BLaER1 treated with 17β-estradiol and CSF1 and Interleukin-3, amounts not matched to agents 10 nM and 100 nM (cell line): Measurements from ENCODE around the gene DCDC1.

Source experiments
- H3K27ac ChIP-seq, 11 experiments: shearing (Covaris generic); formaldehyde crosslinking; 2 replicates each; pipeline ENCODE4 v1.8.1; 2022
- H3K27me3 ChIP-seq, 11 experiments: shearing (Covaris generic); formaldehyde crosslinking; 2 replicates each; pipeline ENCODE4 v1.8.1; 2022
- H3K36me3 ChIP-seq, 11 experiments: shearing (Covaris generic); formaldehyde crosslinking; 2 replicates each; pipeline ENCODE4 v1.8.1; 2022
- H3K4me1 ChIP-seq, 10 experiments: shearing (Covaris generic); formaldehyde crosslinking; 2 replicates each; pipeline ENCODE4 v1.8.1; 2022
- H3K4me2 ChIP-seq, 11 experiments: shearing (Covaris generic); formaldehyde crosslinking; 2 replicates each; pipeline ENCODE4 v1.8.1; 2022
- H3K4me3 ChIP-seq, 10 experiments: shearing (Covaris generic); formaldehyde crosslinking; 2 replicates each; pipeline ENCODE4 v1.8.1; 2022
- H3K9ac ChIP-seq, 11 experiments: shearing (Covaris generic); formaldehyde crosslinking; 2 replicates each; pipeline ENCODE4 v1.8.1; 2022
- H3K9me3 ChIP-seq, 11 experiments: shearing (Covaris generic); formaldehyde crosslinking; replicated peaks in 1 of 11; 2 replicates each; pipeline ENCODE4 v1.8.1; 2022
- H4K20me1 ChIP-seq, 11 experiments: shearing (Covaris generic); formaldehyde crosslinking; 2 replicates each; pipeline ENCODE4 v1.8.1; 2022
- Cebpa-rat ChIP-seq, 11 experiments: shearing (Covaris generic); IDR thresholded peaks; 2 replicates each; pipeline ENCODE4 v1.8.1; 2022

DCDC1 gene

DNA sequence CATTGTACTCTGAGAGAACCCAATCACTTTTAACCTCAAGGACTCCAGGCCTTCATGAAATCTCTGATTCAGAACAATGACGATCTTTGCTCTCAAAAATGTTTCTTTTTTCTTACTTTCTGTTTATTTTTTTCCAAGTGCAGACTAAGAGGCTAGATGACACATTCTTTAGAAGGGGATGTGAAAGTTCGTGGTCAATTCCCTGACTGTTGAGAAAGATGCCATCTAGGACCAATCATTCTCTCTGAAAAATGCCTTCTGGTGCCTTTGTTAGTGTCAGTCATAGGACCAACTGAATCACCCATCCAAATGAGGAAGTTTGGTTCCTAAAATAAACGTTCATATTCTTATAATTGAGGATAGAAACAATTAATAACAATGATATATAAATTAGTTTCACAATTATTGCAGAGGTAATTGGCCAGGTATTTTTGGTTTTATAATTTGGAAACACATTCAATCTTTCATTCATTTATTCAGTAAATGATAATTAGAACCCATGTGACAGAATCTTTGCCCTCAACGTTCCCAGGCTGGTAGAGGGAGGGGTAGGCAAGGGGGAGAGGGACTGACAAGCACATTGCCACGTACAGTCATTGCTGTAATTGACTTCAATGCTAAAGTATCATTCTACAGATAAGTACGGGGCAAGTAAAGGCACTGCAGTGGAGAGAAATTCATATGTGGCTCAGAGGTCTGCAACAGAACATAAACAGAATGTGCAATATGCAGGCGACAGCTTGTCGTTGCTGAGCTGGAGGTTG lies 450.0 kb downstream of the DCDC1 start:
- peaks cover 12 to 59% (median 27%) of the 10 kb centered on the region in 10 experiments; a peak in 19 of 20 replicates for H3K4me1 ChIP-seq
- peak overlapping the region; percentile 30 to 87 (median 73); a peak in 21 of 22 replicates for H3K4me2 ChIP-seq
- H3K36me3 ChIP-seq, result no peaks in the 10 kb centered on the region
- peak overlapping the region in 10 of 11 experiments; percentile 24 to 79 (median 68); a peak in 18 of 22 replicates for H3K9ac ChIP-seq
- H3K9me3 ChIP-seq, result no peaks in the 10 kb centered on the region
- TF ChIP-seq Cebpa-rat (IDR thresholded peaks at IDR 0.05), result peak in 5 of 11 experiments; percentile 20 to 69 (median 61); a peak in 7 of 22 replicates
- peak overlapping the region; percentile 33 to 93 (median 85); a peak in 21 of 22 replicates for H3K27ac ChIP-seq
- H4K20me1 ChIP-seq, result no peaks in the 10 kb centered on the region
- H3K27me3 ChIP-seq, result no peaks in the 10 kb centered on the region
- peak overlapping the region in 4 of 10 experiments; percentile 6 to 29 (median 16); a peak in 3 of 20 replicates for H3K4me3 ChIP-seq

DNA sequence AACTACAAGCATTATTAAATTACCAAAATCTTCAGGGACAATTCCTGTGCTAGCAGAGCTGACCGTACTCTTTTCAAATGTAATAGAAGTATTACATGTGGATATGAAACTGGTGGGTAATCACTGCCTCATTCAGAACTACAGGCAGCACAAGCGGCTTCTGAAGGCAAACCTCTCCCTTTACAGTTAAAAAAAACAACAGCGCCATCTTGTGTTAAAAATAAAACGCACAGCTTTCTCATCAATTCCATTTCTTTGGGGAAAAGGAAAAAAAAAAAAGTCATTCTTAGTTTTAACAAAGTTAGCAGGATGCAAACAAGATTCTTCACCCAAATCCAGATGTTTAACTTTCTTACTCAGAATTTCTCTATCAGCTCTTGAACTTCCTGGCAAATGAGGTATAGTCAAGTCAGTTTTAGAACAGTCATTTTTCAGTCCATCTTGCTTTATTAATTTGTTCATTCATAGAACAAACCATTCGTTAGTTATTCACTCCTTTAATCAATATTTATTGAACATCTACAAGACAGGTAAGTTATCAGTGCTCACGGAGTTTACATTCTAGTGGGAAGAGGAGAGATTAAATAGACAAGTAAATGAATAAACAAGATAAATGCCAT lies 451.6 kb downstream of the DCDC1 start:
- Histone ChIP-seq H3K4me1 (peaks cover 12 to 53% (median 27%) of the 10 kb centered on the region in 10 experiments; a peak in 19 of 20 replicates), H4K20me1 (no peaks in the 10 kb centered on the region), H3K9ac (peak overlapping the region in 5 of 11 experiments; percentile 59 to 79 (median 76); a peak in 7 of 22 replicates), H3K36me3 (no peaks in the 10 kb centered on the region), H3K27ac (peak overlapping the region in 9 of 11 experiments; percentile 66 to 93 (median 87); a peak in 16 of 22 replicates), H3K27me3 (no peaks in the 10 kb centered on the region), H3K9me3 (no peaks in the 10 kb centered on the region), H3K4me2 (peak overlapping the region in 5 of 11 experiments; percentile 69 to 83 (median 76); a peak in 8 of 22 replicates), H3K4me3 (no peak overlapping the region)
- no peak for TF ChIP-seq Cebpa-rat (IDR thresholded peaks at IDR 0.05)

DNA sequence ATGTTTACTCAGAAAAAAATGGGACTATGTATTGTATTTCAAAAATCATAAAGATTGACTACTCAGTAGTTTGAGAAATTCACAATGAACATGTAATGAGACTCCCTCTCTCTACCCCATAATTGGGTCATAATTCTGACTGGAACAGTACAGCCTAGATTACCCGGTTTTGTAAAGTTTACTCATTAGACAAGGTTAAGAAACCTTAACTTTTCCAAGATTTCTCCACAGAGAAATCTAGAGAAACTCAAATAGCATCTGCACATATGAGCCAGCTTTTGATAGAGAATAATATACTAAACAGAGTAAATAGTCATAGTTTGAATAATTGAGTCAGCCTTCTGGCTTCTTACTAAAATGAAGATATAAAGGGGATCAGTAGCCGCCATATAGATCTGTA lies 452.3 kb downstream of the DCDC1 start:
- no peaks in the 10 kb centered on the region for H4K20me1 ChIP-seq
- H3K4me2 ChIP-seq, result peak overlapping the region in 2 of 11 experiments; percentile 58 to 59; a peak in 5 of 22 replicates
- H3K36me3 ChIP-seq, result no peaks in the 10 kb centered on the region
- H3K27ac ChIP-seq, result peak overlapping the region in 2 of 11 experiments; percentile 6; a peak in 1 of 22 replicates
- no peak overlapping the region; a peak in 1 of 22 replicates for H3K9ac ChIP-seq
- no peak overlapping the region for H3K4me3 ChIP-seq
- H3K4me1 ChIP-seq, result peaks cover 12 to 48% (median 27%) of the 10 kb centered on the region in 10 experiments; a peak in 19 of 20 replicates
- no peaks in the 10 kb centered on the region for H3K27me3 ChIP-seq
- no peak for TF ChIP-seq Cebpa-rat (IDR thresholded peaks at IDR 0.05)
- H3K9me3 ChIP-seq, result no peaks in the 10 kb centered on the region

DNA sequence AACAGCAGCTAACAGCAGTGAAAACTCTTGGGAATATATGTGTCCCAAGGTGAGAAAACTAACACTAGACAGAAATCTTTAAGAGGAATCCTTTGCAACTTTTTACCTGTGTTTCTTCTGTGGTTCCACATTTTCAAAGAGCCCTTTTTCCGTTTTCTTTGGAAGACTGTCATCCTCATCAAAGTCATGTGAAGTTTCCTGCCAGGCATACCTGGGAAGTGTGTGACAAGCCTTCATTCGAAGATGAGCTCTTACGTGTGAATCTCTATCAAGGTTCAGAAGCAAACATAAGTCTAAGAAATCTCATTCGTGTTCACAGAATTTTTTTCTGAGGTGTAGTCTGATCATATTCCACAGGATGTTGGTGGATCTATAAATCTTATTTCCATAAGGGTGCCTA lies 452.8 kb downstream of the DCDC1 start:
- Histone ChIP-seq H3K4me3 (no peak overlapping the region), H3K27ac (no peak overlapping the region), H3K27me3 (no peaks in the 10 kb centered on the region), H3K4me2 (no peak overlapping the region), H3K4me1 (peaks cover 12 to 43% (median 26%) of the 10 kb centered on the region in 10 experiments; a peak in 19 of 20 replicates), H3K36me3 (no peaks in the 10 kb centered on the region), H4K20me1 (no peaks in the 10 kb centered on the region), H3K9ac (no peak overlapping the region), H3K9me3 (no peaks in the 10 kb centered on the region)
- no peak for TF ChIP-seq Cebpa-rat (IDR thresholded peaks at IDR 0.05)

DNA sequence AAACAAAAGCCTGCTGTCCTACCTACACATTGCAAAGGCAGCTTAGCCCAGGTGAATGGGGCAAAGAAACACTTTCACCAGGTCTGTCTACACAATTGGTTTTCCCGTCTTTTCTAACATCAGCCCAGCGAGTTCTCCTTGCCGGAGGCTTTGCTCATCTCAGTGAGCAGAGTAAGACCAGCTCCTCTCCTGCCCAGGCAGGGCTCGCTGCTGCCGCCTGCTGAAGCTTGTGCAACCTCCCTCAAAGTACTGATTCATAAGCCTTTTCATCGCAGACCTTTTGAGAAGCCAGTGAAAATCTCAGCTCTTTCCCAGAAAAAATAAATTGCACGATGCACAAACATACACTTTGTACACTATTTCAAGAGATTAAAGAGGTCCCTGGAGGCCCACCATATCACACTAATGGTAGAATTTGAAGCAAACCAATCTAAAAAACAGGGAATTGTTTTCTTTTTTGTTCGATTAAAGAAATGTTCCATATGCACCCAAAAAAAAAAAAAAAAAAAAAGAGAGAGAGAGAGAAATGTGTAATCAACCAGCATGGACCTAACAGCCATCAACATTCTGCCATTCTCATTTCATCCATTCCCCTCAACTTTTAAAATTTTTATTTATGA lies 455.3 kb downstream of the DCDC1 start:
- no peaks in the 10 kb centered on the region for H4K20me1 ChIP-seq
- H3K4me2 ChIP-seq, result no peak overlapping the region
- no peaks in the 10 kb centered on the region for H3K27me3 ChIP-seq
- no peak overlapping the region for H3K27ac ChIP-seq
- no peak overlapping the region for H3K4me3 ChIP-seq
- H3K4me1 ChIP-seq, result peaks cover 6 to 20% (median 13%) of the 10 kb centered on the region in 10 experiments; a peak in 15 of 20 replicates
- H3K36me3 ChIP-seq, result no peaks in the 10 kb centered on the region
- TF ChIP-seq Cebpa-rat (IDR thresholded peaks at IDR 0.05), result no peak
- no peaks in the 10 kb centered on the region for H3K9me3 ChIP-seq
- no peak overlapping the region for H3K9ac ChIP-seq

DNA sequence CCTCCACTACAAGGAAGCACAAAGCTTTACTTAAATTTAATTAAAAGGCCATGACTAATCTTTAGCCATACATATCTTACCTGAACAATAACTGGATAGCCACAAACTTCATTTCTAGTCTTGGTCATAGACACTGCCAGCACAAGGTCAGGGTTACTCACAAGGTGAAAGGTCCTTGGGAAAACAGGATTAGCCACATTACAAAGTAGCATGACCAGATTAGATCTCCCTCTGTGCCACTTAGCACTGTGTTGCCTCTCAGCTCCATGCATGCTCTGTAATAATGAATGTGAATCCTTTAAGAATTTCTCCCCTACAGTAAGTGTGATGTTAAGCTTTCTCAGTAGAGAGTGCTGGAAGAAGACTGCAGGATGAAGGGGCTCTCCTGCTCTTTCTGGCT lies 458.3 kb downstream of the DCDC1 start:
- H3K4me2 ChIP-seq, result no peak overlapping the region

DNA sequence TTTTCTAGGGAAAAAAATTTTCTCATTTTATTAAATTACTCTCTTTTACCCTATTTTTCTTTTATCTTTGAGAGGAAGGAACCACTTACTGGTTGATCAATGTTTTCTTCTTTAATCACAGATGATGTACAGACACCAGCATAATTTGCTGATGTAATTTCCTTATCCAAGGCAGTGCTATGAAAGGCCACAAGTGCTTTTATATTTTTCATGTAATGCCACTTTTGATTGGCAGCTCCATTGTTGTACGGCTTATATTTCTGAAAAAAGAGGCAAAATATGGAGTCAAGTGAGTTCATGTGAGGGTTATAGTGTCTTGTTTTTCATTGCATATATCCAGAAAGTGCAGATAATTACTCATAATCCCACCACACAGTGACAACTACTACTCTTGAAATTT lies 460.7 kb downstream of the DCDC1 start:
- no peaks in the 10 kb centered on the region for H3K36me3 ChIP-seq
- H3K4me3 ChIP-seq, result no peak overlapping the region
- no peak overlapping the region for H3K27ac ChIP-seq
- H3K9ac ChIP-seq, result no peak overlapping the region
- H4K20me1 ChIP-seq, result no peaks in the 10 kb centered on the region
- TF ChIP-seq Cebpa-rat (IDR thresholded peaks at IDR 0.05), result no peak
- no peaks in the 10 kb centered on the region for H3K4me1 ChIP-seq
- H3K4me2 ChIP-seq, result no peak overlapping the region
- H3K27me3 ChIP-seq, result no peaks in the 10 kb centered on the region
- no peaks in the 10 kb centered on the region for H3K9me3 ChIP-seq

More for the DNA sequence above, 458.3 kb downstream of the DCDC1 start:
- TF ChIP-seq Cebpa-rat (IDR thresholded peaks at IDR 0.05), result no peak
- H3K9me3 ChIP-seq, result no peaks in the 10 kb centered on the region
- H3K27me3 ChIP-seq, result no peaks in the 10 kb centered on the region
- no peaks in the 10 kb centered on the region for H4K20me1 ChIP-seq
- no peak overlapping the region for H3K4me3 ChIP-seq
- H3K36me3 ChIP-seq, result no peaks in the 10 kb centered on the region
- H3K4me1 ChIP-seq, result no peaks in the 10 kb centered on the region
- no peak overlapping the region for H3K9ac ChIP-seq
- H3K27ac ChIP-seq, result no peak overlapping the region

DNA sequence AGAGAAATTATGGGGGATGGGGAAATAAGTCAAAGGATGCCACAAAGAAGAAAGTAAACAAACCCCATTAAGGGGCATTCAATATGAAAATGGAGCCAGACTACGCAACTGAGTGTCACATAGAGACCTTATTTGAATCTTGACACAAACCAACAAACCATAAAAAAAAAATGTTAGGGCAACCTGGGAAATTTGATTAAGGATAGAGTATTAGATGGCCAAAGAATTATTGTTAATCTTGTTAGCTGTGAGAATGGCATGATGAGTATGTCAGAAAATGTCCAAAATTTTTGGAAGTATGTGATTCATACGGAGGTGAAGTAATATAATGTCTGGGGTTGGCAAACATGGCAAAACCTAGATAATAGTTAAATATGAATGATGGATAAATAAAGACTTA lies 461.3 kb downstream of the DCDC1 start:
- no peak overlapping the region for H3K4me3 ChIP-seq
- H4K20me1 ChIP-seq, result no peaks in the 10 kb centered on the region
- H3K4me1 ChIP-seq, result no peaks in the 10 kb centered on the region
- no peaks in the 10 kb centered on the region for H3K9me3 ChIP-seq
- no peak overlapping the region for H3K9ac ChIP-seq
- no peak overlapping the region for H3K4me2 ChIP-seq
- no peaks in the 10 kb centered on the region for H3K36me3 ChIP-seq
- H3K27me3 ChIP-seq, result no peaks in the 10 kb centered on the region
- no peak for TF ChIP-seq Cebpa-rat (IDR thresholded peaks at IDR 0.05)
- H3K27ac ChIP-seq, result no peak overlapping the region

DNA sequence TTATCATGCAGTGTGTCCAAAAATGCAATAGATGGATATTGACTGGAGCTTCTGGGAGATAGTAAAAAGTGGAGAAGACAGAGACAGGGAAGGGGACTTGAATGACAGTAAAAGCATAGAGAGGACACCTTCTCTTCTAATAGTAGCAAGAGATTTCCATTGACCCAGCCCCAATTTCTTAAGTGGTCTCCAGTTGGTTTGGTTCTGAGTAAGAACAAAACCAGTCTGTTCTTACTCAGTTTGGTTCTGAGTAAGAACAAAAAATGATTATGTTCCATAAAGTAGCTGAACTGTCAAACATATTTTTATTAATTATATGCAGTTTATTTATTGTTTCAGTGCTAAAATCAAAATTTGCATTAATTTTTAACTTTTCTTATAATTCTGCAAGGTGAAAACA lies 466.6 kb downstream of the DCDC1 start:
- Histone ChIP-seq H3K27me3 (no peaks in the 10 kb centered on the region), H3K9me3 (no peaks in the 10 kb centered on the region), H3K4me2 (no peak overlapping the region), H3K9ac (no peak overlapping the region), H3K27ac (no peak overlapping the region), H3K4me1 (no peaks in the 10 kb centered on the region), H3K36me3 (no peaks in the 10 kb centered on the region), H3K4me3 (no peak overlapping the region), H4K20me1 (no peaks in the 10 kb centered on the region)
- no peak for TF ChIP-seq Cebpa-rat (IDR thresholded peaks at IDR 0.05)
